GM23338 (cell line): ENCODE measurements around the gene ARL13A. TPM values are rescaled to one million over a fixed set of nuclear protein-coding genes. Genes with fewer than 3 reads are reported as not detected.

Source experiments
- ATAC-seq: fragments of 200-7000 bp; cut with Tn5 transposase; 3 replicates; pipeline ENCODE4 v1.9.1; 2020
- DNase-seq: peaks from one replicate; pipeline ENCODE4 v3.0.0-alpha.2; 2015; ENCODE audit warnings: low spot score
- H2AFZ ChIP-seq: fragments of 200-600 bp; sonication (generic); 2 replicates; pipeline ENCODE4 v1.8.0; 2016; ENCODE audit warnings: antibody characterized with exemption, mild to moderate bottlenecking, moderate library complexity
- H3F3A ChIP-seq: fragments of 200-600 bp; sonication (generic); replicated peaks from 2 replicates; pipeline ENCODE4 v1.8.0; 2017; ENCODE audit warnings: antibody characterized with exemption, mixed run types, low read depth
- H3K27ac ChIP-seq: fragments of 200-600 bp; sonication (generic); 2 replicates; pipeline ENCODE4 v1.6.1; 2016; ENCODE audit warnings: low read depth
- H3K27me3 ChIP-seq: fragments of 200-600 bp; sonication (generic); 2 replicates; pipeline ENCODE4 v1.8.0; 2016; ENCODE audit warnings: mild to moderate bottlenecking, mixed run types, moderate library complexity; ENCODE audit not compliant: insufficient read depth
- H3K36me3 ChIP-seq: fragments of 200-600 bp; sonication (generic); 2 replicates; pipeline ENCODE4 v1.8.0; 2016; ENCODE audit warnings: mild to moderate bottlenecking; ENCODE audit not compliant: insufficient read depth
- H3K4me1 ChIP-seq: fragments of 200-600 bp; sonication (generic); 2 replicates; pipeline ENCODE4 v1.8.0; 2016; ENCODE audit warnings: mild to moderate bottlenecking, moderate library complexity; ENCODE audit not compliant: insufficient read depth
- H3K4me2 ChIP-seq: fragments of 200-600 bp; sonication (generic); 2 replicates; pipeline ENCODE4 v1.7.1; 2017; ENCODE audit warnings: mixed run types
- H3K4me3 ChIP-seq: fragments of 200-600 bp; sonication (generic); 2 replicates; pipeline ENCODE4 v1.6.1; 2016; ENCODE audit warnings: mixed run types
- H3K79me2 ChIP-seq: fragments of 200-600 bp; sonication (generic); replicated peaks from 2 replicates; pipeline ENCODE4 v1.8.0; 2017; ENCODE audit warnings: mild to moderate bottlenecking; ENCODE audit not compliant: insufficient read depth
- H3K9me2 ChIP-seq: fragments of 200-600 bp; sonication (generic); 2 replicates; pipeline ENCODE4 v1.8.0; 2017; ENCODE audit not compliant: insufficient read depth
- H4K20me1 ChIP-seq: fragments of 200-600 bp; sonication (generic); replicated peaks from 2 replicates; pipeline ENCODE4 v1.8.0; 2017; ENCODE audit warnings: mild to moderate bottlenecking; ENCODE audit not compliant: insufficient read depth
- H3K27ac Mint-ChIP-seq: 2 replicates; pipeline ENCODE4 v1.8.0; 2020; ENCODE audit warnings: inconsistent platforms, mild to moderate bottlenecking, moderate library complexity, mixed read lengths
- H3K27me3 Mint-ChIP-seq: 3 replicates; pipeline ENCODE4 v1.8.0; 2022; ENCODE audit warnings: low read depth, mild to moderate bottlenecking, moderate library complexity, mixed read lengths, inconsistent platforms; ENCODE audit not compliant: insufficient read depth, poor library complexity
- H3K36me3 Mint-ChIP-seq: 3 replicates; pipeline ENCODE4 v1.8.0; 2021; ENCODE audit warnings: low read depth, mild to moderate bottlenecking, inconsistent platforms, moderate library complexity, mixed read lengths
- H3K4me1 Mint-ChIP-seq: 3 replicates; pipeline ENCODE4 v1.8.0; 2020; ENCODE audit warnings: mild to moderate bottlenecking, inconsistent platforms, mixed read lengths
- H3K4me3 Mint-ChIP-seq: 3 replicates; pipeline ENCODE4 v1.8.0; 2021; ENCODE audit warnings: moderate library complexity, mild to moderate bottlenecking, inconsistent platforms, mixed read lengths
- H3K9me3 Mint-ChIP-seq: 3 replicates; pipeline ENCODE4 v1.8.0; 2020; ENCODE audit warnings: moderate library complexity, mild to moderate bottlenecking, inconsistent platforms, mixed read lengths
- JUNB ChIP-seq: IDR thresholded peaks from one replicate; pipeline ENCODE4 v1.6.1; 2016; ENCODE audit warnings: antibody characterized with exemption; ENCODE audit not compliant: unreplicated experiment
- ZNF331 ChIP-seq: fragments of 250-450 bp; sonication (Bioruptor Pico); IDR thresholded peaks from 2 replicates; pipeline ENCODE4 v1.5.0; 2020; ENCODE audit warnings: low read depth, mild to moderate bottlenecking, moderate library complexity
- polyA plus RNA-seq: library from polyadenylated mRNA; unstranded; fragments of >200 nt; fragmentation: Nextera tagmentation; extraction: Ambion mirVana; gene quantifications from 2 replicates; pipeline ENCODE4 v1.2.1, GENCODE V29; 2016
- total RNA-seq: library from RNA; depleted of rRNA; stranded (reverse); fragments of >200 nt; shearing (Covaris generic); gene quantifications from 2 replicates; pipeline ENCODE4 v1.2.3, GENCODE V29; 2014
- TF ChIP-seq, protein P1 (sequence below): IDR thresholded peaks from 2 replicates; pipeline ENCODE4 v1.6.1; 2016; ENCODE audit warnings: antibody characterized with exemption
- TF ChIP-seq, protein P2 (sequence below): fragments of 250-450 bp; sonication (Bioruptor Pico); IDR thresholded peaks from 2 replicates; pipeline ENCODE4 v1.5.0; 2020; ENCODE audit warnings: mild to moderate bottlenecking, moderate library complexity

ARL13A gene
- total and polyA plus RNA-seq, 2 experiments from 2014 or later = not detected

DNA sequence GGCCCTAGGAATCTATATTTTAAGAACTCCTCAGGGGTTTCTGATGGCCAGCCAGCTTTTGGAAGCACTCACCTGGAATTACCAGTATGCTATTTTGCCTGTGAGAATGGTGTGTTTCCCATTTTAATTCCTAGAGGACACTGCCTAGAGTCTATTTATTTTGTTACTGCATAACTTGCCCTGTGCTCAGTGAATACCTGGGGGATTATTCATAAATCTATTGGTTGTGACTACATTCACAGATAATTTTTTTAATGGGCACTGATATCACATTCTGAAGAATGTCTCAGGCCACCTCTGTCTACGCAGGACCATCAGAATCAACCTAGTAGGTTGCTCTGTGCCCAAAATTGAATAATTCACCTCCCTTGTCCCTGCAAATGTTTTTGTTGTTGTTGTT is 6.7 kb downstream of the ARL13A start:
- Histone ChIP-seq H4K20me1 (no peaks in the 10 kb centered on the region), H3K79me2 (no peaks in the 10 kb centered on the region), H3K4me3 (no peak overlapping the region), H3F3A (no peaks in the 10 kb centered on the region), H3K4me2 (no peak overlapping the region), H3K36me3 (no peaks in the 10 kb centered on the region), H3K27ac (no peak overlapping the region), H2AFZ (no peak overlapping the region), H3K4me1 (no peaks in the 10 kb centered on the region), H3K27me3 (no peaks in the 10 kb centered on the region), H3K9me2 (no peaks in the 10 kb centered on the region)
- H3K27me3 Mint-ChIP-seq = no peaks in the 10 kb centered on the region
- no peaks in the 10 kb centered on the region for H3K4me1 Mint-ChIP-seq
- no peak overlapping the region for H3K4me3 Mint-ChIP-seq
- TF ChIP-seq JUNB (no peak), ZNF331 (CRISPR knock-in tag) (no peak)
- TF ChIP-seq, protein P1, sequence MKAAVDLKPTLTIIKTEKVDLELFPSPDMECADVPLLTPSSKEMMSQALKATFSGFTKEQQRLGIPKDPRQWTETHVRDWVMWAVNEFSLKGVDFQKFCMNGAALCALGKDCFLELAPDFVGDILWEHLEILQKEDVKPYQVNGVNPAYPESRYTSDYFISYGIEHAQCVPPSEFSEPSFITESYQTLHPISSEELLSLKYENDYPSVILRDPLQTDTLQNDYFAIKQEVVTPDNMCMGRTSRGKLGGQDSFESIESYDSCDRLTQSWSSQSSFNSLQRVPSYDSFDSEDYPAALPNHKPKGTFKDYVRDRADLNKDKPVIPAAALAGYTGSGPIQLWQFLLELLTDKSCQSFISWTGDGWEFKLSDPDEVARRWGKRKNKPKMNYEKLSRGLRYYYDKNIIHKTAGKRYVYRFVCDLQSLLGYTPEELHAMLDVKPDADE = no peak
- TF ChIP-seq, protein P2, sequence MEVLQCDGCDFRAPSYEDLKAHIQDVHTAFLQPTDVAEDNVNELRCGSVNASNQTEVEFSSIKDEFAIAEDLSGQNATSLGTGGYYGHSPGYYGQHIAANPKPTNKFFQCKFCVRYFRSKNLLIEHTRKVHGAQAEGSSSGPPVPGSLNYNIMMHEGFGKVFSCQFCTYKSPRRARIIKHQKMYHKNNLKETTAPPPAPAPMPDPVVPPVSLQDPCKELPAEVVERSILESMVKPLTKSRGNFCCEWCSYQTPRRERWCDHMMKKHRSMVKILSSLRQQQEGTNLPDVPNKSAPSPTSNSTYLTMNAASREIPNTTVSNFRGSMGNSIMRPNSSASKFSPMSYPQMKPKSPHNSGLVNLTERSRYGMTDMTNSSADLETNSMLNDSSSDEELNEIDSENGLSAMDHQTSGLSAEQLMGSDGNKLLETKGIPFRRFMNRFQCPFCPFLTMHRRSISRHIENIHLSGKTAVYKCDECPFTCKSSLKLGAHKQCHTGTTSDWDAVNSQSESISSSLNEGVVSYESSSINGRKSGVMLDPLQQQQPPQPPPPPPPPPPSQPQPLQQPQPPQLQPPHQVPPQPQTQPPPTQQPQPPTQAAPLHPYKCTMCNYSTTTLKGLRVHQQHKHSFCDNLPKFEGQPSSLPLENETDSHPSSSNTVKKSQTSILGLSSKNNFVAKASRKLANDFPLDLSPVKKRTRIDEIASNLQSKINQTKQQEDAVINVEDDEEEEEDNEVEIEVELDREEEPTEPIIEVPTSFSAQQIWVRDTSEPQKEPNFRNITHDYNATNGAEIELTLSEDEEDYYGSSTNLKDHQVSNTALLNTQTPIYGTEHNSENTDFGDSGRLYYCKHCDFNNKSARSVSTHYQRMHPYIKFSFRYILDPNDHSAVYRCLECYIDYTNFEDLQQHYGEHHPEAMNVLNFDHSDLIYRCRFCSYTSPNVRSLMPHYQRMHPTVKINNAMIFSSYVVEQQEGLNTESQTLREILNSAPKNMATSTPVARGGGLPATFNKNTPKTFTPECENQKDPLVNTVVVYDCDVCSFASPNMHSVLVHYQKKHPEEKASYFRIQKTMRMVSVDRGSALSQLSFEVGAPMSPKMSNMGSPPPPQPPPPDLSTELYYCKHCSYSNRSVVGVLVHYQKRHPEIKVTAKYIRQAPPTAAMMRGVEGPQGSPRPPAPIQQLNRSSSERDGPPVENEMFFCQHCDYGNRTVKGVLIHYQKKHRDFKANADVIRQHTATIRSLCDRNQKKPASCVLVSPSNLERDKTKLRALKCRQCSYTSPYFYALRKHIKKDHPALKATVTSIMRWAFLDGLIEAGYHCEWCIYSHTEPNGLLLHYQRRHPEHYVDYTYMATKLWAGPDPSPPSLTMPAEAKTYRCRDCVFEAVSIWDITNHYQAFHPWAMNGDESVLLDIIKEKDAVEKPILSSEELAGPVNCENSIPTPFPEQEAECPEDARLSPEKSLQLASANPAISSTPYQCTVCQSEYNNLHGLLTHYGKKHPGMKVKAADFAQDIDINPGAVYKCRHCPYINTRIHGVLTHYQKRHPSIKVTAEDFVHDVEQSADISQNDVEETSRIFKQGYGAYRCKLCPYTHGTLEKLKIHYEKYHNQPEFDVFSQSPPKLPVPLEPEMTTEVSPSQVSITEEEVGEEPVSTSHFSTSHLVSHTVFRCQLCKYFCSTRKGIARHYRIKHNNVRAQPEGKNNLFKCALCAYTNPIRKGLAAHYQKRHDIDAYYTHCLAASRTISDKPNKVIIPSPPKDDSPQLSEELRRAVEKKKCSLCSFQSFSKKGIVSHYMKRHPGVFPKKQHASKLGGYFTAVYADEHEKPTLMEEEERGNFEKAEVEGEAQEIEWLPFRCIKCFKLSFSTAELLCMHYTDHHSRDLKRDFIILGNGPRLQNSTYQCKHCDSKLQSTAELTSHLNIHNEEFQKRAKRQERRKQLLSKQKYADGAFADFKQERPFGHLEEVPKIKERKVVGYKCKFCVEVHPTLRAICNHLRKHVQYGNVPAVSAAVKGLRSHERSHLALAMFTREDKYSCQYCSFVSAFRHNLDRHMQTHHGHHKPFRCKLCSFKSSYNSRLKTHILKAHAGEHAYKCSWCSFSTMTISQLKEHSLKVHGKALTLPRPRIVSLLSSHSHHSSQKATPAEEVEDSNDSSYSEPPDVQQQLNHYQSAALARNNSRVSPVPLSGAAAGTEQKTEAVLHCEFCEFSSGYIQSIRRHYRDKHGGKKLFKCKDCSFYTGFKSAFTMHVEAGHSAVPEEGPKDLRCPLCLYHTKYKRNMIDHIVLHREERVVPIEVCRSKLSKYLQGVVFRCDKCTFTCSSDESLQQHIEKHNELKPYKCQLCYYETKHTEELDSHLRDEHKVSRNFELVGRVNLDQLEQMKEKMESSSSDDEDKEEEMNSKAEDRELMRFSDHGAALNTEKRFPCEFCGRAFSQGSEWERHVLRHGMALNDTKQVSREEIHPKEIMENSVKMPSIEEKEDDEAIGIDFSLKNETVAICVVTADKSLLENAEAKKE (CRISPR knock-in tag) = no peak
- no peak overlapping the region for H3K27ac Mint-ChIP-seq
- peaks cover 4% of the 10 kb centered on the region; the same call in 2 of the 3 replicates for H3K36me3 Mint-ChIP-seq
- H3K9me3 Mint-ChIP-seq = peaks cover 13% of the 10 kb centered on the region
- ATAC-seq (no peak), DNase-seq (no peak)
